ENCODE measurements around the gene KIRREL3. TPM values are rescaled to one million over a fixed set of nuclear protein-coding genes. Genes with fewer than 3 reads are reported as not detected.

The KIRREL3 gene
- total and polyA plus RNA-seq, 2 of the 4 experiments (the other 2 are of a cell fraction) = 10.9 to 15.9 TPM

DNA sequence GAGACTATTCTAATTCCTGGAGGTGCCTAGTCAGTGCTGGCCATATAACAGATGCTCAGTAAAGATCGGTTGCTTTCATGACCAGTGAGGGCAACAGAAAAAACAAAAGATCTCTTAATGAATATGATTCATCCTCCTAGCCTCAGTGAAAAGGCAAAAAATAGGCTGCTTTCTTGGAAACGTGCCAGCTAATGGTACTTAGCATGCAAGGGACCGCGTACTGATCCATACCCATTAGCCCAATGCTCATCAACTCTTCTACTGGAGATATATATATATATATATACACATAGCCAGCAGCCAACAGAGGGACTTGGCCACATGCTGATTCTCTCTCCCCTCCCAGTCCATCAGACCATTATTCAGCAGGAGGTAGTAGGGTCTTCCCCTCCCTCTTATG, 320.4 kb downstream of the KIRREL3 start:
- dilution Hi-C loops (cut with HindIII; ENCODE audit: low sequenced_read_pairs, unreplicated experiment) (no loop called here), in situ Hi-C loops (cut with MboI; ENCODE audit: low sequenced_read_pairs) (no loop called here), intact Hi-C loops (cut with micrococcal nuclease) (no loop called here)
- no peaks in the 10 kb centered on the region for H3K79me1 ChIP-seq (ENCODE audit: low read depth in 1 of 2, low read length in 2 of 2)
- no peak overlapping the region for H2BK15ac ChIP-seq (ENCODE audit: low read depth, low read length)
- no peaks in the 10 kb centered on the region for H3K9me1 ChIP-seq (ENCODE audit: insufficient read depth, low read length)
- H2BK20ac ChIP-seq (ENCODE audit: low read depth, low read length) = no peak overlapping the region
- H2AK9ac ChIP-seq (replicated peaks; ENCODE audit: low read depth, low read length, poor library complexity) = no peak overlapping the region
- no peak overlapping the region for H3K4ac ChIP-seq (ENCODE audit: low read depth, low read length)
- H2AFZ ChIP-seq (replicated peaks; ENCODE audit: low read length, poor library complexity) = no peak overlapping the region
- H3K9me3 ChIP-seq (ENCODE audit: control insufficient read depth, insufficient read depth, low read length) = no peaks in the 10 kb centered on the region
- H2BK5ac ChIP-seq (ENCODE audit: low read depth, low read length, poor library complexity, severe bottlenecking) = no peak overlapping the region
- H4K20me1 ChIP-seq (ENCODE audit: insufficient read depth, low read length) = no peaks in the 10 kb centered on the region
- H3K9ac ChIP-seq (ENCODE audit: low read depth, low read length) = no peak overlapping the region
- H4K91ac ChIP-seq (ENCODE audit: insufficient read depth, low read depth, low read length) = no peak overlapping the region
- ChIA-PET POLR2A (ENCODE audit: unreplicated experiment) (no interaction called here), CTCF (interaction anchor here (0.6 to 1.0 kb wide), 2 partner anchors 72 to 223 kb away, joined by 3 read pairs; no protein-coding TSS in a partner anchor)
- no peak overlapping the region for H3K23ac ChIP-seq (ENCODE audit: low read depth, low read length)
- peak; percentile 29 for DNase-seq
- no peaks in the 10 kb centered on the region for H3K27me3 ChIP-seq (ENCODE audit: control insufficient read depth, insufficient read depth, low read length)
- BruUV-seq (replicated peaks) = no TSS peak
- no peak for ATAC-seq (ENCODE audit: low read depth)
- H4K8ac ChIP-seq (ENCODE audit: low read depth in 2 of 2, low read length in 2 of 2) = no peak overlapping the region
- no peak overlapping the region for H3K56ac ChIP-seq (ENCODE audit: extremely low read depth, insufficient read depth, low read length)
- no CpG with 5 or more reads among the region's 4 CpGs for WGBS, 2 experiments (ENCODE audit: extremely low coverage in 2 of 2, insufficient read length in 1 of 2)
- no peak overlapping the region for H3K4me2 ChIP-seq (ENCODE audit: low read depth, low read length)
- H4K5ac ChIP-seq (ENCODE audit: low read depth, low read length) = no peak overlapping the region
- no peak overlapping the region for H3K27ac ChIP-seq (ENCODE audit: insufficient read depth, low read length)
- TF ChIP-seq MAZ (IDR thresholded peaks at IDR 0.05; ENCODE audit: borderline replicate concordance, low read depth, low read length) (no peak), NFE2L2 (IDR thresholded peaks at IDR 0.05; ENCODE audit: low read depth, low read length) (no peak), RAD21 (IDR thresholded peaks at IDR 0.05; ENCODE audit: low read length) (no peak), CHD1 (IDR thresholded peaks at IDR 0.05; ENCODE audit: low read depth, low read length) (no peak), USF2 (IDR thresholded peaks at IDR 0.05; ENCODE audit: low read depth, low read length) (no peak), MXI1 (IDR thresholded peaks at IDR 0.05; ENCODE audit: borderline replicate concordance, low read depth, low read length) (no peak), BHLHE40 (IDR thresholded peaks at IDR 0.05; ENCODE audit: low read depth, low read length) (no peak), CEBPB (IDR thresholded peaks at IDR 0.05; ENCODE audit: low read depth, low read length) (no peak), MAFK (IDR thresholded peaks at IDR 0.05; ENCODE audit: low read depth, low read length) (no peak), RFX5 (IDR thresholded peaks at IDR 0.05; ENCODE audit: low read depth, low read length) (no peak), SMC3 (IDR thresholded peaks at IDR 0.05; ENCODE audit: low read depth, low read length) (no peak), FOS (IDR thresholded peaks at IDR 0.05; ENCODE audit: low read depth, low read length) (no peak)
- TF ChIP-seq, protein P1, sequence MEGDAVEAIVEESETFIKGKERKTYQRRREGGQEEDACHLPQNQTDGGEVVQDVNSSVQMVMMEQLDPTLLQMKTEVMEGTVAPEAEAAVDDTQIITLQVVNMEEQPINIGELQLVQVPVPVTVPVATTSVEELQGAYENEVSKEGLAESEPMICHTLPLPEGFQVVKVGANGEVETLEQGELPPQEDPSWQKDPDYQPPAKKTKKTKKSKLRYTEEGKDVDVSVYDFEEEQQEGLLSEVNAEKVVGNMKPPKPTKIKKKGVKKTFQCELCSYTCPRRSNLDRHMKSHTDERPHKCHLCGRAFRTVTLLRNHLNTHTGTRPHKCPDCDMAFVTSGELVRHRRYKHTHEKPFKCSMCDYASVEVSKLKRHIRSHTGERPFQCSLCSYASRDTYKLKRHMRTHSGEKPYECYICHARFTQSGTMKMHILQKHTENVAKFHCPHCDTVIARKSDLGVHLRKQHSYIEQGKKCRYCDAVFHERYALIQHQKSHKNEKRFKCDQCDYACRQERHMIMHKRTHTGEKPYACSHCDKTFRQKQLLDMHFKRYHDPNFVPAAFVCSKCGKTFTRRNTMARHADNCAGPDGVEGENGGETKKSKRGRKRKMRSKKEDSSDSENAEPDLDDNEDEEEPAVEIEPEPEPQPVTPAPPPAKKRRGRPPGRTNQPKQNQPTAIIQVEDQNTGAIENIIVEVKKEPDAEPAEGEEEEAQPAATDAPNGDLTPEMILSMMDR (conservative IDR thresholded peaks at IDR 0.05; ENCODE audit: low read depth, low read length) = no peak
- TF ChIP-seq, protein P2, sequence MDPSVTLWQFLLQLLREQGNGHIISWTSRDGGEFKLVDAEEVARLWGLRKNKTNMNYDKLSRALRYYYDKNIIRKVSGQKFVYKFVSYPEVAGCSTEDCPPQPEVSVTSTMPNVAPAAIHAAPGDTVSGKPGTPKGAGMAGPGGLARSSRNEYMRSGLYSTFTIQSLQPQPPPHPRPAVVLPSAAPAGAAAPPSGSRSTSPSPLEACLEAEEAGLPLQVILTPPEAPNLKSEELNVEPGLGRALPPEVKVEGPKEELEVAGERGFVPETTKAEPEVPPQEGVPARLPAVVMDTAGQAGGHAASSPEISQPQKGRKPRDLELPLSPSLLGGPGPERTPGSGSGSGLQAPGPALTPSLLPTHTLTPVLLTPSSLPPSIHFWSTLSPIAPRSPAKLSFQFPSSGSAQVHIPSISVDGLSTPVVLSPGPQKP (IDR thresholded peaks at IDR 0.05; ENCODE audit: borderline replicate concordance, low read depth, low read length) = no peak
- H2AK5ac ChIP-seq (ENCODE audit: low read depth, low read length) = no peak overlapping the region
- no peak overlapping the region for H3K4me3 ChIP-seq (ENCODE audit: insufficient read depth, low read depth, low read length)
- no peak overlapping the region for H3K18ac ChIP-seq (ENCODE audit: low read depth, low read length)
- H3K14ac ChIP-seq (replicated peaks; ENCODE audit: low read depth, low read length) = no peak overlapping the region
- no peaks in the 10 kb centered on the region for H3K4me1 ChIP-seq (ENCODE audit: control insufficient read depth, insufficient read depth, low read length)
- H2BK120ac ChIP-seq (ENCODE audit: low read depth, low read length) = no peak overlapping the region
- no peaks in the 10 kb centered on the region for H3K36me3 ChIP-seq (ENCODE audit: control insufficient read depth, insufficient read depth, low read length)

Data from IMR-90 (cell line).